GM23248 (cell line): Measurements from ENCODE around the gene ISYNA1.

Experiments used
- EZH2 ChIP-seq: fragments of 200-600 bp; sonication (generic); IDR thresholded peaks from 2 replicates; pipeline ENCODE4 v1.6.1; 2018; ENCODE audit warnings: antibody characterized with exemption, mild to moderate bottlenecking; ENCODE audit not compliant: insufficient read depth, poor library complexity, severe bottlenecking
- EZH2phosphoT487 ChIP-seq: fragments of 200-600 bp; sonication (generic); IDR thresholded peaks from 2 replicates; pipeline ENCODE4 v1.6.1; 2018; ENCODE audit warnings: antibody characterized with exemption, moderate library complexity, mild to moderate bottlenecking, low read depth; ENCODE audit not compliant: insufficient read depth

- TF ChIP-seq EZH2phosphoT487 (no peak), EZH2 (no peak)
These were observed 29.9 kb downstream of the ISYNA1 start for GRCh38 chr19:18408053-18408476.
